ENCODE data around the gene DCC. TPM values are rescaled to one million over a fixed set of nuclear protein-coding genes. Genes with fewer than 3 reads are reported as not detected.

DCC gene
- total RNA-seq, 1 experiment from 2014 or later: 0.72 TPM

DNA sequence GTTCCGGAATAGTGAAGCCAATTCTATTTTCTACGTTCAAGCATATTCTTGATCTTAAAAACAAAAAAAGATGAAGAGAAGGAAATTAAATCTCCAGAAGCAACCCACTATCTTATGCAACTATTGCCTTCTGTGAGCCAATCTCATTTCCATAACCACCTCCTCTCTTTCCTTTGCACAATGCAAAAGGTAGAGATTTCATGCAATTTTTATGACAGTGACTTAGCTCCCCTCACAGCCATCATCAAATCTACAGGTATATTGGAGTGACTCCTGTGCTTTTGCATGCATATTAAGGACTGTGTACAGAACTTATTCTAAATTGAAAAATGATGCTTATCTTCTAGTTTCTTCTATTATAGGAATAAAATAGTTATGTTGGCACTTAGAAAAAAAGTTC, 191.8 kb downstream of the DCC start:
- H3K4me3 Mint-ChIP-seq: no peak overlapping the region
- DNase-seq (ENCODE audit: low spot score) (no peak), ATAC-seq (no peak)
- H3K27me3 Mint-ChIP-seq (ENCODE audit: low read depth): no peaks in the 10 kb centered on the region
- ChIA-PET POLR2A (no interaction called here), CTCF (no interaction called here)
- TF ChIP-seq JAZF1 (CRISPR knock-in tag; IDR thresholded peaks at IDR 0.05) (no peak), ELF4 (CRISPR knock-in tag; IDR thresholded peaks at IDR 0.05; ENCODE audit: low read depth) (no peak), ZNF263 (CRISPR knock-in tag; IDR thresholded peaks at IDR 0.05; ENCODE audit: low read depth) (no peak), ZNF416 (CRISPR knock-in tag; IDR thresholded peaks at IDR 0.05) (no peak), ESRRA (CRISPR knock-in tag; IDR thresholded peaks at IDR 0.05; ENCODE audit: borderline replicate concordance) (no peak)
- TF ChIP-seq, protein P1, sequence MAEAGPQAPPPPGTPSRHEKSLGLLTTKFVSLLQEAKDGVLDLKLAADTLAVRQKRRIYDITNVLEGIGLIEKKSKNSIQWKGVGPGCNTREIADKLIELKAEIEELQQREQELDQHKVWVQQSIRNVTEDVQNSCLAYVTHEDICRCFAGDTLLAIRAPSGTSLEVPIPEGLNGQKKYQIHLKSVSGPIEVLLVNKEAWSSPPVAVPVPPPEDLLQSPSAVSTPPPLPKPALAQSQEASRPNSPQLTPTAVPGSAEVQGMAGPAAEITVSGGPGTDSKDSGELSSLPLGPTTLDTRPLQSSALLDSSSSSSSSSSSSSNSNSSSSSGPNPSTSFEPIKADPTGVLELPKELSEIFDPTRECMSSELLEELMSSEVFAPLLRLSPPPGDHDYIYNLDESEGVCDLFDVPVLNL (CRISPR knock-in tag; IDR thresholded peaks at IDR 0.05; ENCODE audit: borderline replicate concordance, low read depth): no peak
- TF ChIP-seq, protein P2, sequence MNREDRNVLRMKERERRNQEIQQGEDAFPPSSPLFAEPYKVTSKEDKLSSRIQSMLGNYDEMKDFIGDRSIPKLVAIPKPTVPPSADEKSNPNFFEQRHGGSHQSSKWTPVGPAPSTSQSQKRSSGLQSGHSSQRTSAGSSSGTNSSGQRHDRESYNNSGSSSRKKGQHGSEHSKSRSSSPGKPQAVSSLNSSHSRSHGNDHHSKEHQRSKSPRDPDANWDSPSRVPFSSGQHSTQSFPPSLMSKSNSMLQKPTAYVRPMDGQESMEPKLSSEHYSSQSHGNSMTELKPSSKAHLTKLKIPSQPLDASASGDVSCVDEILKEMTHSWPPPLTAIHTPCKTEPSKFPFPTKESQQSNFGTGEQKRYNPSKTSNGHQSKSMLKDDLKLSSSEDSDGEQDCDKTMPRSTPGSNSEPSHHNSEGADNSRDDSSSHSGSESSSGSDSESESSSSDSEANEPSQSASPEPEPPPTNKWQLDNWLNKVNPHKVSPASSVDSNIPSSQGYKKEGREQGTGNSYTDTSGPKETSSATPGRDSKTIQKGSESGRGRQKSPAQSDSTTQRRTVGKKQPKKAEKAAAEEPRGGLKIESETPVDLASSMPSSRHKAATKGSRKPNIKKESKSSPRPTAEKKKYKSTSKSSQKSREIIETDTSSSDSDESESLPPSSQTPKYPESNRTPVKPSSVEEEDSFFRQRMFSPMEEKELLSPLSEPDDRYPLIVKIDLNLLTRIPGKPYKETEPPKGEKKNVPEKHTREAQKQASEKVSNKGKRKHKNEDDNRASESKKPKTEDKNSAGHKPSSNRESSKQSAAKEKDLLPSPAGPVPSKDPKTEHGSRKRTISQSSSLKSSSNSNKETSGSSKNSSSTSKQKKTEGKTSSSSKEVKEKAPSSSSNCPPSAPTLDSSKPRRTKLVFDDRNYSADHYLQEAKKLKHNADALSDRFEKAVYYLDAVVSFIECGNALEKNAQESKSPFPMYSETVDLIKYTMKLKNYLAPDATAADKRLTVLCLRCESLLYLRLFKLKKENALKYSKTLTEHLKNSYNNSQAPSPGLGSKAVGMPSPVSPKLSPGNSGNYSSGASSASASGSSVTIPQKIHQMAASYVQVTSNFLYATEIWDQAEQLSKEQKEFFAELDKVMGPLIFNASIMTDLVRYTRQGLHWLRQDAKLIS (CRISPR knock-in tag; IDR thresholded peaks at IDR 0.05; ENCODE audit: borderline replicate concordance): no peak
- TF ChIP-seq, protein P3, sequence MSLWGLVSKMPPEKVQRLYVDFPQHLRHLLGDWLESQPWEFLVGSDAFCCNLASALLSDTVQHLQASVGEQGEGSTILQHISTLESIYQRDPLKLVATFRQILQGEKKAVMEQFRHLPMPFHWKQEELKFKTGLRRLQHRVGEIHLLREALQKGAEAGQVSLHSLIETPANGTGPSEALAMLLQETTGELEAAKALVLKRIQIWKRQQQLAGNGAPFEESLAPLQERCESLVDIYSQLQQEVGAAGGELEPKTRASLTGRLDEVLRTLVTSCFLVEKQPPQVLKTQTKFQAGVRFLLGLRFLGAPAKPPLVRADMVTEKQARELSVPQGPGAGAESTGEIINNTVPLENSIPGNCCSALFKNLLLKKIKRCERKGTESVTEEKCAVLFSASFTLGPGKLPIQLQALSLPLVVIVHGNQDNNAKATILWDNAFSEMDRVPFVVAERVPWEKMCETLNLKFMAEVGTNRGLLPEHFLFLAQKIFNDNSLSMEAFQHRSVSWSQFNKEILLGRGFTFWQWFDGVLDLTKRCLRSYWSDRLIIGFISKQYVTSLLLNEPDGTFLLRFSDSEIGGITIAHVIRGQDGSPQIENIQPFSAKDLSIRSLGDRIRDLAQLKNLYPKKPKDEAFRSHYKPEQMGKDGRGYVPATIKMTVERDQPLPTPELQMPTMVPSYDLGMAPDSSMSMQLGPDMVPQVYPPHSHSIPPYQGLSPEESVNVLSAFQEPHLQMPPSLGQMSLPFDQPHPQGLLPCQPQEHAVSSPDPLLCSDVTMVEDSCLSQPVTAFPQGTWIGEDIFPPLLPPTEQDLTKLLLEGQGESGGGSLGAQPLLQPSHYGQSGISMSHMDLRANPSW (CRISPR knock-in tag; conservative IDR thresholded peaks at IDR 0.05; ENCODE audit: low read depth): no peak
- no peak overlapping the region for H3K27ac Mint-ChIP-seq
- H3K9me3 Mint-ChIP-seq: no peaks in the 10 kb centered on the region
- no peaks in the 10 kb centered on the region for H3K4me1 Mint-ChIP-seq
- H3K36me3 Mint-ChIP-seq: no peaks in the 10 kb centered on the region

DNA sequence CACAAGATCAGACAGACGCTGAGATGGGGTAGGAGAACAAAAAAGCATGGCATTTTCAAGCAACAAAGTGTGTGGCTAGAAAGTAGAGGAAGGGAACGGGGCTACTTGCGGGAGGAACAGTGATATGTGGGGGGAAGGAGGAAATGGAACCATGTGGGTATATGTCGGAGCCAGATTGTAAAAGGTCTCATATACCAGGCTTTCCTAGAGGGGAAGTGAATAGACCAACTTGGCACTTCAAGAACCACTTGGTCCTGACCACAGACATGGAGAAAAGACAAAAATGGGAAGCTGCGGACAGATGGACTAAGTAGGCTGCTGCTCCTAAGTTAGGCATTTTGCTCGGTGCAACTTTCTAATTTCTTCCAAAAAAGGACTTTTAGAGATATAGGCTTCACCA, 196.0 kb downstream of the DCC start:
- no peaks in the 10 kb centered on the region for H3K27me3 Mint-ChIP-seq (ENCODE audit: low read depth)
- H3K27ac Mint-ChIP-seq: no peak overlapping the region
- no peak for ATAC-seq
- CTCF ChIA-PET: no interaction called here
- H3K9me3 Mint-ChIP-seq: peaks cover 12% of the 10 kb centered on the region
- H3K4me1 Mint-ChIP-seq: 0 out of 2 replicates have a peak, but pooled peaks cover 2% of the 10 kb centered on the region
- DNase-seq (ENCODE audit: low spot score): no peak
- H3K4me3 Mint-ChIP-seq: no peak overlapping the region
- H3K36me3 Mint-ChIP-seq: peaks cover 4% of the 10 kb centered on the region; the same call in 1 of the 2 replicates
- POLR2A ChIA-PET: no interaction called here
- TF ChIP-seq, protein P4, sequence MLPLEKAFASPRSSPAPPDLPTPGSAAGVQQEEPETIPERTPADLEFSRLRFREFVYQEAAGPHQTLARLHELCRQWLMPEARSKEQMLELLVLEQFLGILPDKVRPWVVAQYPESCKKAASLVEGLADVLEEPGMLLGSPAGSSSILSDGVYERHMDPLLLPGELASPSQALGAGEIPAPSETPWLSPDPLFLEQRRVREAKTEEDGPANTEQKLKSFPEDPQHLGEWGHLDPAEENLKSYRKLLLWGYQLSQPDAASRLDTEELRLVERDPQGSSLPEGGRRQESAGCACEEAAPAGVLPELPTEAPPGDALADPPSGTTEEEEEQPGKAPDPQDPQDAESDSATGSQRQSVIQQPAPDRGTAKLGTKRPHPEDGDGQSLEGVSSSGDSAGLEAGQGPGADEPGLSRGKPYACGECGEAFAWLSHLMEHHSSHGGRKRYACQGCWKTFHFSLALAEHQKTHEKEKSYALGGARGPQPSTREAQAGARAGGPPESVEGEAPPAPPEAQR (CRISPR knock-in tag; IDR thresholded peaks at IDR 0.05): no peak
- TF ChIP-seq, protein P5, sequence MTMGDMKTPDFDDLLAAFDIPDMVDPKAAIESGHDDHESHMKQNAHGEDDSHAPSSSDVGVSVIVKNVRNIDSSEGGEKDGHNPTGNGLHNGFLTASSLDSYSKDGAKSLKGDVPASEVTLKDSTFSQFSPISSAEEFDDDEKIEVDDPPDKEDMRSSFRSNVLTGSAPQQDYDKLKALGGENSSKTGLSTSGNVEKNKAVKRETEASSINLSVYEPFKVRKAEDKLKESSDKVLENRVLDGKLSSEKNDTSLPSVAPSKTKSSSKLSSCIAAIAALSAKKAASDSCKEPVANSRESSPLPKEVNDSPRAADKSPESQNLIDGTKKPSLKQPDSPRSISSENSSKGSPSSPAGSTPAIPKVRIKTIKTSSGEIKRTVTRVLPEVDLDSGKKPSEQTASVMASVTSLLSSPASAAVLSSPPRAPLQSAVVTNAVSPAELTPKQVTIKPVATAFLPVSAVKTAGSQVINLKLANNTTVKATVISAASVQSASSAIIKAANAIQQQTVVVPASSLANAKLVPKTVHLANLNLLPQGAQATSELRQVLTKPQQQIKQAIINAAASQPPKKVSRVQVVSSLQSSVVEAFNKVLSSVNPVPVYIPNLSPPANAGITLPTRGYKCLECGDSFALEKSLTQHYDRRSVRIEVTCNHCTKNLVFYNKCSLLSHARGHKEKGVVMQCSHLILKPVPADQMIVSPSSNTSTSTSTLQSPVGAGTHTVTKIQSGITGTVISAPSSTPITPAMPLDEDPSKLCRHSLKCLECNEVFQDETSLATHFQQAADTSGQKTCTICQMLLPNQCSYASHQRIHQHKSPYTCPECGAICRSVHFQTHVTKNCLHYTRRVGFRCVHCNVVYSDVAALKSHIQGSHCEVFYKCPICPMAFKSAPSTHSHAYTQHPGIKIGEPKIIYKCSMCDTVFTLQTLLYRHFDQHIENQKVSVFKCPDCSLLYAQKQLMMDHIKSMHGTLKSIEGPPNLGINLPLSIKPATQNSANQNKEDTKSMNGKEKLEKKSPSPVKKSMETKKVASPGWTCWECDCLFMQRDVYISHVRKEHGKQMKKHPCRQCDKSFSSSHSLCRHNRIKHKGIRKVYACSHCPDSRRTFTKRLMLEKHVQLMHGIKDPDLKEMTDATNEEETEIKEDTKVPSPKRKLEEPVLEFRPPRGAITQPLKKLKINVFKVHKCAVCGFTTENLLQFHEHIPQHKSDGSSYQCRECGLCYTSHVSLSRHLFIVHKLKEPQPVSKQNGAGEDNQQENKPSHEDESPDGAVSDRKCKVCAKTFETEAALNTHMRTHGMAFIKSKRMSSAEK (CRISPR knock-in tag; IDR thresholded peaks at IDR 0.05; ENCODE audit: borderline replicate concordance): no peak
- TF ChIP-seq, protein P6, sequence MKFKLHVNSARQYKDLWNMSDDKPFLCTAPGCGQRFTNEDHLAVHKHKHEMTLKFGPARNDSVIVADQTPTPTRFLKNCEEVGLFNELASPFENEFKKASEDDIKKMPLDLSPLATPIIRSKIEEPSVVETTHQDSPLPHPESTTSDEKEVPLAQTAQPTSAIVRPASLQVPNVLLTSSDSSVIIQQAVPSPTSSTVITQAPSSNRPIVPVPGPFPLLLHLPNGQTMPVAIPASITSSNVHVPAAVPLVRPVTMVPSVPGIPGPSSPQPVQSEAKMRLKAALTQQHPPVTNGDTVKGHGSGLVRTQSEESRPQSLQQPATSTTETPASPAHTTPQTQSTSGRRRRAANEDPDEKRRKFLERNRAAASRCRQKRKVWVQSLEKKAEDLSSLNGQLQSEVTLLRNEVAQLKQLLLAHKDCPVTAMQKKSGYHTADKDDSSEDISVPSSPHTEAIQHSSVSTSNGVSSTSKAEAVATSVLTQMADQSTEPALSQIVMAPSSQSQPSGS (CRISPR knock-in tag; IDR thresholded peaks at IDR 0.05; ENCODE audit: borderline replicate concordance, low read depth): no peak
- TF ChIP-seq SOX15 (CRISPR knock-in tag; IDR thresholded peaks at IDR 0.05): no peak
- no peak for TF ChIP-seq ETV6 (CRISPR knock-in tag; IDR thresholded peaks at IDR 0.05)
- TF ChIP-seq, protein P7, sequence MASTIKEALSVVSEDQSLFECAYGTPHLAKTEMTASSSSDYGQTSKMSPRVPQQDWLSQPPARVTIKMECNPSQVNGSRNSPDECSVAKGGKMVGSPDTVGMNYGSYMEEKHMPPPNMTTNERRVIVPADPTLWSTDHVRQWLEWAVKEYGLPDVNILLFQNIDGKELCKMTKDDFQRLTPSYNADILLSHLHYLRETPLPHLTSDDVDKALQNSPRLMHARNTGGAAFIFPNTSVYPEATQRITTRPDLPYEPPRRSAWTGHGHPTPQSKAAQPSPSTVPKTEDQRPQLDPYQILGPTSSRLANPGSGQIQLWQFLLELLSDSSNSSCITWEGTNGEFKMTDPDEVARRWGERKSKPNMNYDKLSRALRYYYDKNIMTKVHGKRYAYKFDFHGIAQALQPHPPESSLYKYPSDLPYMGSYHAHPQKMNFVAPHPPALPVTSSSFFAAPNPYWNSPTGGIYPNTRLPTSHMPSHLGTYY (CRISPR knock-in tag; IDR thresholded peaks at IDR 0.05): no peak
- TF ChIP-seq, protein P8, sequence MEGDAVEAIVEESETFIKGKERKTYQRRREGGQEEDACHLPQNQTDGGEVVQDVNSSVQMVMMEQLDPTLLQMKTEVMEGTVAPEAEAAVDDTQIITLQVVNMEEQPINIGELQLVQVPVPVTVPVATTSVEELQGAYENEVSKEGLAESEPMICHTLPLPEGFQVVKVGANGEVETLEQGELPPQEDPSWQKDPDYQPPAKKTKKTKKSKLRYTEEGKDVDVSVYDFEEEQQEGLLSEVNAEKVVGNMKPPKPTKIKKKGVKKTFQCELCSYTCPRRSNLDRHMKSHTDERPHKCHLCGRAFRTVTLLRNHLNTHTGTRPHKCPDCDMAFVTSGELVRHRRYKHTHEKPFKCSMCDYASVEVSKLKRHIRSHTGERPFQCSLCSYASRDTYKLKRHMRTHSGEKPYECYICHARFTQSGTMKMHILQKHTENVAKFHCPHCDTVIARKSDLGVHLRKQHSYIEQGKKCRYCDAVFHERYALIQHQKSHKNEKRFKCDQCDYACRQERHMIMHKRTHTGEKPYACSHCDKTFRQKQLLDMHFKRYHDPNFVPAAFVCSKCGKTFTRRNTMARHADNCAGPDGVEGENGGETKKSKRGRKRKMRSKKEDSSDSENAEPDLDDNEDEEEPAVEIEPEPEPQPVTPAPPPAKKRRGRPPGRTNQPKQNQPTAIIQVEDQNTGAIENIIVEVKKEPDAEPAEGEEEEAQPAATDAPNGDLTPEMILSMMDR (IDR thresholded peaks at IDR 0.05): no peak
- no peak for TF ChIP-seq OVOL2 (CRISPR knock-in tag; IDR thresholded peaks at IDR 0.05; ENCODE audit: borderline replicate concordance)
